Stimulated activated CD8-positive, alpha-beta memory T cell treated with anti-CD3 and anti-CD28 coated beads, Interleukin-4, amount 100 ng/mL, for 24 hours (primary cell): ENCODE data around the gene PRKD3.
"Not testable (repeated sequence)": the region's sequence is repeated elsewhere in the genome, so short reads cannot be mapped to it uniquely, and the experiment has no call there.

Experiments
- DNase-seq: peaks from one replicate; pipeline ENCODE4 v3.0.0-alpha.2; 2020; ENCODE audit warnings: low read depth

Gene PRKD3

DNA sequence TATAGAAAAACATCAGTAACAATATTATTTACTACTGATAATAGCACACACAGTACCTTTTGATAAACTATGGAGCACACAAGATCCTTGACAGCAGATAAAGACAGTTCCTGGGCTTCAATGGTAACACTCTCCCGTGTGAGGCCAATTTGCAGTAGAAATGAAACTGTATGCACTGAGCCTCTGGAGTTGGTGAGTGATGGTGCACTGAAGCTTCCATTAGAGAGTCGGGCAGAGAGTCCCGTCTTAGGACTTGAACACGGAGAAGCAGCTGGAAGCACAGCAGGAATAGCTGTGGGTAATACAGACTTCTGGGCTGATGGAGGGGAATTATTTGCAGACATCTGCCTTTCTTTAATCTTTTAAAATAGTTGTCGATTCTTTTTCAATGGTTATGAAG lies 8.5 kb downstream of the PRKD3 start:
- no peak for DNase-seq

DNA sequence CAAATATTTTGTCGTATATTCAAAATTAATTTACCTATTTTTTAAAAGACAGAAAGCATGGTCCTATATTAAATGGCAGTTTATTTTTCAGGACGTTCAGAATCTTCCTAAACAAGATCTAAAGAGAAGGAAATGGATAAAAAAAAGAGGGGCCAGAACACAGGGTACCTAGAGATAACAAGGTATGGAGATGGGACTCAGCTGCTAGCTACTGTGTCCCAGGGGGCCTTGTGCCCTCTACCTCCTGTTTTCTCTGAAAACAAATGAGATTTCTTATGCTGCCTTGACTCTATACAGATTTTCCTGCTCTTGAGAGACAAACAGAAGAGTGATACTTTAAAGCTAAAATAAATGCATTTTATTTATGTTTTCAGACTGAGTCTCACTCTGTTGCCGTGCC lies 9.3 kb downstream of the PRKD3 start:
- DNase-seq: no peak

DNA sequence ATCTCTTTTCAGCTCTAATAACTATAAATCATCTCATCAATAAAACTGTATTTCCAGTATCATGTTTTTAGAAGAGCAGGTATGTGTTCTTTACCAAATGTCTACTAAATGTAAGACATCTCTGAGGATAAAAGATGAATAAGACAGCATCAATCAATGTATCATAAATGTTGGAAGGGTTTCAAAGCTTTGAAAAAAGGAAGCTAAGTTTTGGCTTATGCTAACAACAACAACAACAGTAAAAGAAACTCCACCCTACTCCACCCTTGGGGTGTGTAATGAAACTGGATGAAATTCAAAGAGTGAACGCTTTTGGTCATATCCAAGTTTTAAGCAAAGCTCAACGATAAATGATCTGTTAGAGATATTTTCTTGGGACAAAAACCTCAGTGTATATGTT lies 17.1 kb downstream of the PRKD3 start:
- DNase-seq: no peak

DNA sequence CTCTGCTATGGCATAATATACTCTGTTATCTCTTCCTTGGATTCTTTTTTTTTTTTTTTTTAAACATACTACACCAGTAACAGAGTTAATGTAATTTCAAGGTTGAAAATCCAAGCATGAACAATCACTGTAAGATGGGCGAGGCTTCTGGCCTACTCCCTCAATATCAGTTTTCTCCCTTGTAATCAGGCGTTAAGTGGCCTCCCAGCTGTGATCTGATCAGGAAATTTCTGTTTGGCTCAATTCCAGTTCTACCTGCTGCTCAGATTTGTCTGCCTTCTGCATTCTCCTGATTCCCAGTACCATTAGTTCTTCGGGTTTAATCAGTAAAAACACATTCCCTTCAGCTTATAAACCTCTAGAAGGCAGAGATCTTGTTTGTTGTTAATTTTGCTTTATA lies 18.6 kb downstream of the PRKD3 start:
- DNase-seq: no peak

DNA sequence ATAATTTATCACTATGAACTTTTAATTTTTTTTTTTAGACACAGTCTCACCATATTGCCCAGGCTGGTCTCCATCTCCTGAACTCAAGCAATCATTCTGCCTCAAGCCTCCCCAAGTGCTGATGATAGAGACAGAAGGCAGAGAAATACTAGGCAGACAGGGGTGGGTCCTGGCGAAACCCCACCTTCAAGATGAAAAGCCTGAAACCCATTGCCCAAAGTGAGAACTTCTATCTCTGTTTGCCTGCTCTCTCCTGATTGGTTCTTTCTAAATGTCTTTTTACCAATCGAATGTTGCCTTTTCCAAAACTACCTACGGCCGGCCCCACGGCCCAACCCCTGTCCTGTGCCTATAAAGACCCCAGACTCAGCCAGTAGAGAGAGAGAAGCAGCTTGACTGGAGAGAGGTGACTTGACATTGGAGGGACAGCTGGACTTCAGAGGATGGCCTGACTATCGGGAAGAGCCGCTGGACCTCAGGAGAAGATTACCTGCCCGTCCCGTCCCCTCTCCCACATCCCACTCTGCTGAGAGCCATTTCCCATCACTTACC lies 21.9 kb downstream of the PRKD3 start:
- no peak for DNase-seq

DNA sequence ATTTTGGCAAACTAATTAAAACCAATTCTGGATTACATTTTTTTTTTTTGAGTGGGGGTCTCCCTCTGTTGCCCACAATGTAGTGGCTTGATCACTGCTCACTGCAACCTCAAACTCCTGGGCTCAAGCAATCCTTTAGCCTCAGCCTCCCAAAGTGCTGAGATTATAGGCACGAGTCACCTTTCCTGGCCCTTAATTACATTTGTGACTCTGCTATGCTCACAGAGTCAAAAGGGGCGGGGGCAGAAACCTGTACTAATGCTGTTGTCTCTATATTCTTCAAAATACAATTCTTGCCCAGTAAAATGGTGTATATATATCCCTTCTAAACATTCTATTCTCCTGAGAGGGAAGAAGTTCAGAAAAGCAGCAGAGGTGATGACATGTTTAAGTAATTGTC lies 23.2 kb downstream of the PRKD3 start:
- DNase-seq: no peak

DNA sequence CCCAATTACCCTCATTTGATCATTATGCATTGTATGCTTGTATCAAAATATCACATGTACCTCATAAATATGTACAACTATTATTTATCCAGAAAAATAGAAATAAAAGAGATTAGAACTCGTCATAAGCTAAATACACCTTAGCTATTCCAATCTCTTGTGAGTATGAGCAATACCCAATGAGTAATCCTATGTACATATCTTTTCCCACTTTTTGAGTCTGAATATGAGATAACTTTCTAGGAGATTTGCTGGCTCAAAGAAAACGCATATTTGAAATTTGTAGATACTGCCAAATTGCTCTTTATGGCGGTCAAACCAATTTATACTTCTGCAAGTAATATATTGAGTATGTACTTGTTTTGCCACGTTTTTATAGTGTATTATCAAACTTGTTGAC lies 24.1 kb downstream of the PRKD3 start:
- DNase-seq: no peak

DNA sequence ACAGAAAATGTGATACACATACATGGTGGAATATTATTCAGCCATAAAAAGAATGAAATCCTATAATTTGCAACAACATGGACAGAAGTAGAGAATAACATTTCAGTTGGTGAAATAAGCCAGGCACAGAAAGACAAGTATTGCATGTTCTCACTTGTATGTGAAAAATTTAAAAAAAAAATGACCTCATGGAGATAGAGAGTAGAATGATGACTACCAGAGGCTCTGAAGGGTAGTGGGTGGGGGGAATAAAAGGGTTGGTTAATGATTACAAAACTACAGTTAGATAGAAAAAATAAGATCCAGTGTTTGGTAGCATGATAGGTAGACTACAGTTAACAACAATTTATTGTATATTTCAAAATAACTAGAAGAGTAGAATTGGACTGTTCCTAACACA lies 24.5 kb downstream of the PRKD3 start:
- DNase-seq: no peak

DNA sequence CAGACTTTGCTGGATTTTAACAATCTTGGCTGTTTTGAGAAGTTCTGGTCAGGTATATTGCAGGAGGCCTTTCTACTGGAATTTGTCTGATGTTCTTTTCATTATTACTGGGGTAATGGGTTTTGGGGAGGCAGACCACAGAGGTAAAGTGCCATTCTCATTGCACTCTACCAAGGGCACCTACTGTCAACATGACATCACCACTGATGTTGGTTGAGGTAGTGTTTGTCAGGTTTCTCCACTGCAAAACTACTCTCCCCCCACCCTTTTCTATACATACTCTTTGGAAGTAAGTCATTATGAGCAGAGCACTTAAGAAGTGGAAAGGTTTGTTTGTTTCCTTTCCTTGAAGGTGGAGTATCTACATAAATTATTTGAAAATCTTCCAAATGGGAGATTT lies 27.0 kb downstream of the PRKD3 start:
- no peak for DNase-seq

DNA sequence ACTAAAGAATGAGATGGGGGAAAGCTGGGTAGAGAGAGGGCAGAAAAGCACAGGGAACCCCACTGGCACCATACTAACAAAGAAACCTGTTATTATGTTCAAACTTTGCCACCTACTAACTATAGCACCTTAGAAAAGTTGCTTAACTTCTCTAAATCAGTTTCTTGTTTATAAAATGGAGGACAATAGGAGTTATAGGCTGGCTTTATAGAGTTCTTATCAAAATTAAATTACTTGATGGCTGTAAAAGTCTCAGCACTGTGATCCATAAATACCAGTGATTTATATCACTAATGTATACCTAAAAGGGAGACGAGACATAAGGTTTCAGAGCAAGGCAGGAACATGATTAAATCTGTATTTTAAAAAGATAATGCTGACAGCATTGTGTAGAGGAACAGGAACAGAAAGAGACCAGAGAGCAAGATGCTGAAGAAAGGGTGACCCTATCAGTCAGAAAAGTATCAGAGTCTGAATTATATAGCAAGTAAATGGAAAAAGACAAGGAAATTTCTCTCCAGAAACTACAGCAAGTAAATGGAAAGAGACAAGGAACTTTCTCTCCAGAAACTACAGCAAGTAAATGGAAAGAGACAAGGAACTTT lies 29.1 kb downstream of the PRKD3 start:
- DNase-seq: no peak

DNA sequence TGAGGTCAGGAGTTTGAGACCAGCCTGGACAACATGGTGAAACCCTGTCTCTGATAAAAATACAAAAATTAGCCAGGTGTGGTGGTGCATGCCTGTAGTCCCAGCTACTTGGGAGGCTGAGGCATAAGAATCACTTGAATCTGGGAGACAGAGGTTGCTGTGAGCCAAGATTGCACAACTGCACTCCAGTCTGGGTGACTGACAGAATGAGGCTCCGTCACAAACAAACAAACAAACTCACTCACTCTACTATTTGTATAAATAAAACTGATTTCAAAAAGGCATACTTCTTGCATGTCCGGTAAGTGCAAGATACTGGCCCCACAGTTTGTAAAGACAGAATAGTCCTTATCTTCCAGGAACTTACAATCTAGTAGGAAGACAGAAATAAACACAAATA lies 29.8 kb downstream of the PRKD3 start:
- not testable (repeated sequence) for DNase-seq

DNA sequence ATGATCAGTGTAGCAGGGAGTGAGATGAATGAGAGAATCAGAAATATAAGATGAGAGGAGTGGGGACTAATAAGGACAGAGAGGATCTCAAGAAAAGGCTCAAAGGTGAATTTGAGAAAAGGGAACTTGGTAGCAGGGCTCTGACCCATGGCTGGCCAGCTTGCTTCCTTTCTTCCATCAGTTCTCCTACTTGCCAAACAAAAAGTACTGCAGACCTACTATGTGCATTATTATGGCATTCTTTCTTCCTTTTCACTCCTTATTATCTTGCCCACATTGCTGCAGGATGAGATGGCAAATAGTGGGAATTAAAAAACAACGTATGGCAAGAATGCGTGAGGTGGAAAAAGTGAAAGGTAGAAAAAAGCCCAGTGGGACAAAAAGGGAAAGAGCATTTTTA lies 33.0 kb downstream of the PRKD3 start:
- no peak for DNase-seq

DNA sequence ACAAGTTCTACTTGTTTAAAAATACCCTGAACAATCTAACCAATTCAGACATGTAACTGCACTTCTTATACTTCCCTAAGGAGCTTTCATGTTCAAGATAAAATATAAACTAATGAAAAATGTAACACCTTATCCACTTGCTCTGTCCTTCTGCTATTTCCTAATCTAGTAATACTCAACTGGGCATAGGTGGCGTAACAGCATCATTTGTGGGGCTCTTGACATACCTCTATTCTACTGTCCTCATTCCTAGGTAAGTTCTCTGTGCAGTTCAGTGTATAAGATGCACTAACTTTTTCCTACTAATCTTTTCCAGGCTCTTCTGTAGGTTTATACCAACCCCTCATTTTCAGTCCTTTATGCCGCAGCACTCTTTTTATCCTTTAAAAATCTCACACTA lies 36.7 kb downstream of the PRKD3 start:
- no peak for DNase-seq

DNA sequence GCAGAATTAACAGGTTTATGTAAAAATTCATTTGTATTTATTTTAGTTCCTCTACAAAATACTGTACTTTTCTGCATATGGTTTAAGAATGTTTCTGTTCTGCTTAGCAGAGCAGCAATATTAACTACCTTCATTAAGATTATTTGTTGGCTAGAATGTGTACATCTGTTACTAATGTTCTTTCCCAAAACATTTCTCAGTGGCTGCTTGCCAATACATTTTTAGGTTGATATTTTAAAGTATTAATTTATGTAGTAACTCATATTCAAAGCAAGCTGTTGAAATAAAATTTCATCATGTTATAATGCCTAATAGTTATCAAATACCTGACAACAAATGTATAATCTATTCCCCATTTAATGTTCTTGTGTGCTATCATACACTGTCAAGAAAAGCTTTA lies 40.3 kb downstream of the PRKD3 start:
- DNase-seq: no peak

DNA sequence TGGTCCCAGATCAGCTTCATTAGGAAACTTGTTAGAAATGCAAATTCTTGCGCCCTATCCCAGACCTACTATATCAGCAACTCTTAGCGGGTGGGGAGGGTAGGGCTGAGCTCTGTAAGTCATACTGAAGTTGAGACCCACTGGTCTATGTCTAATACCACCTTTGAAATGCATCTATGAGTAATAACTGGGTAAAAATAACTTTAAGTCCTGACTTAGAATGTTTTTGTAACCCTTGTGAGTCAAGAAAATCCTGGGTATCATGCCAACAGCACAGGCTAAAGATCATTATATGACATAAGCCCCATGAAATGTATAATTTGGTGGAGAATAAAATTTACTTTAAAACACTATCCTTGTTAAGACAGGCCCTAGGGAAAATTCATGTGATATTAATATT lies 41.4 kb downstream of the PRKD3 start:
- DNase-seq: no peak

DNA sequence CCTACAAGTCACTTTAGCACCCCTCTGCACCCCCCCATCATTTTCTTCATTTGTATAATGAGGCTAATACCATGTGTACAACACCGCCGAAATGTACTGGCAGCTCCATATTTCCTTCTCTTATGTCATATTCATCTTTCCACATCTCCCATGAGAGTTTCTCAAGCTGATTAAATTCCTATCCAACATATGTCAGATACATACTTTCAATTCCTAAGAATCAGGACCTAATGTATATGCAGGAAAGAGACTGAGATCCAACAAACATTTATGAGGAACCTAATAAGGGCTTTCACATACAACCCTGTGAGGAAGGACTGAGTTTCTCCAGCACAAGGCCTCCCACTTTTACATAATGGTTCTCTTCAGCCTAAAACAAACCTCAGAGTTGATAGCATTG lies 41.9 kb downstream of the PRKD3 start:
- DNase-seq: no peak

DNA sequence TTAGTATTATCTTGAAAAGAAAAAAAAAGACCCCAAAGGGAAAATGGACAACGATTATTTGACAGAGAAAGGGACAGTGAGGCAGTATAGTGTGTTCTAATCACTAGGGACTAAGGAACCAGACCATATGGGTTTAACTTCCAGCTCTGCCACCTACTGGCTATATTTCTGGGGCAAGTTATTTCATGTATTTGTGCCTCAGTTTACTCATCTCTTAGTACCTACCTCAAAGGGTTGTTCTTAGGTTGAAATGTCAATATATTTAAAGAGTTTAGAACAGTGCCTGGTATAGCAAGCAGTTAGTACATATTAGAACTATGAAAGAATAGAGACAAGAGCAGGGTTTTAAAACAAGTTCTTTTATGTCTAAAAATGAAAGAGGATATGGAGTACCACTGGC lies 42.7 kb downstream of the PRKD3 start:
- DNase-seq: no peak

DNA sequence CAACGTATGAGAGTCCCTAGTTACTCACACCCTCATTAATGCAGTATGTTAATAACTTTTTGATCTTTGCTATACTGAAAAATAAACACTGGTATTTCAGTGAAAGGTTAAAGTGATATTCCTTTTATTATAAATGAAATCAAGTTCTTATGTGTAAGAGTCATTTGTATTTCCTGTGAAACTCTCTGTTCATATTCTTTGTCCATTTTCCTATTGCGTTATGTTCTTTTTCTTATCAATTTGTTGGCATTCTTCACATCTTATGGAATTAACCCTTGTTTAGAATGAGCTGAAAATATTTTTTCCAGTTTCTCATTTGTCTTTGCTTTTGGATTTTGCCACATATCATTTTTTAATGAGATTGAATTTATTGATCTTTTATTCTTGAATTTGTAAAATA lies 48.3 kb downstream of the PRKD3 start:
- DNase-seq: no peak
